GM18508 (cell line): ENCODE results near the gene AKNAD1.
"Not testable (repeated sequence)": the region's sequence is repeated elsewhere in the genome, so short reads cannot be mapped to it uniquely, and the experiment has no call there.

Experiments used
- ATAC-seq: cut with Tn5 transposase; IDR thresholded peaks from one replicate; pipeline ENCODE4 v1.9.1; 2021; ENCODE audit warnings: moderate number of reproducible peaks; ENCODE audit not compliant: insufficient read depth, unreplicated experiment

The AKNAD1 gene, protein sequence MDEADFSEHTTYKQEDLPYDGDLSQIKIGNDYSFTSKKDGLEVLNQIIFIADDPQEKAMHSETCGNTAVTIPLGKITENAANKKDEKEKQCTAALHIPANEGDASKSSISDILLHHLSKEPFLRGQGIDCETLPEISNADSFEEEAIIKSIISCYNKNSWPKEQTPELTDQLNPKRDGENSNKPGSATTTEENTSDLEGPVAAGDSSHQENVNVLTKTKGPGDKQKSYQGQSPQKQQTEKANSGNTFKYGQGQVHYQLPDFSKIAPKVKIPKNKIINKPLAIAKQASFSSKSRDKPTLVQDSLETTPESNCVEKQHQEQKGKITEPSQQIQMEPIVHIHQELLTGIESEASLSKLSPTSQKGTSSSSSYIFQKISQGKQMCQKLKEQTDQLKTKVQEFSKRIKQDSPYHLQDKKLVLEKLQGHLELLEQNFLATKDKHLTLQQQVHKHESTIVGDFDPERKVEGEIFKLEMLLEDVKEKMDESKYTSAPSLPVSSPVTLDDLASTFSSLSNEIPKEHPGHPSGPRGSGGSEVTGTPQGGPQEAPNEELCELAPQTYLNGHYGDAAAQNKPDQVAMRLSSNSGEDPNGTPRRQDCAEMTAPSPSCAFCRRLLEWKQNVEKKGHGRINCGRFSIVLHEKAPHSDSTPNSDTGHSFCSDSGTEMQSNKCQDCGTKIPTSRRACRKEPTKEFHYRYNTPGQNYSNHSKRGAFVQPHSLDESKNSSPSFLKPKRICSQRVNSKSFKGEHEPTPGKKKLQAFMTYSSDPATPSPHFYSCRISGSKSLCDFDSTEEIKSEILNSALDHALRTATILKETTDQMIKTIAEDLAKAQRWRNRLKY

DNA sequence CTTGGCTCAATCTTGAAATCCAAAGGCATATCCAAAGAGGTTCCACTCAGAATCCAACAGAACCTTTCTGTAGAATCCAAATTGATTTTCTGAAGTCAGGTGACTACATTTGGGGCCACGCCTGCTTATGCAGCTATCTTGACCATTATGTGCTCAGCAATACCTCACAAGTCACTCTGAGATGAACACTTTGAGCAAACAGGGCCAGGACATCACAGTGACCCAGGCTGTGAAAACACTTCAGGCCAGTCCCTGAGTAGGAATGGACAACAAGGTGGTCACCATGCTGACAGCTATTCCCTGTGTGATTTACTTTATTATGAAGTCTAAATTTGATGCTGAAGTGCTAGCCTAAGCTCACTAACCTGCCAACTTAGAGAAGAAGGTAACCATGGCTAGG lies at the start of gene AKNAD1:
AKNAD1 (minus strand) TSS at position 101 of the 400 bp plus-strand sequence. CDS start 4,430 bp downstream, outside the sequence.
- ATAC-seq: no peak

DNA sequence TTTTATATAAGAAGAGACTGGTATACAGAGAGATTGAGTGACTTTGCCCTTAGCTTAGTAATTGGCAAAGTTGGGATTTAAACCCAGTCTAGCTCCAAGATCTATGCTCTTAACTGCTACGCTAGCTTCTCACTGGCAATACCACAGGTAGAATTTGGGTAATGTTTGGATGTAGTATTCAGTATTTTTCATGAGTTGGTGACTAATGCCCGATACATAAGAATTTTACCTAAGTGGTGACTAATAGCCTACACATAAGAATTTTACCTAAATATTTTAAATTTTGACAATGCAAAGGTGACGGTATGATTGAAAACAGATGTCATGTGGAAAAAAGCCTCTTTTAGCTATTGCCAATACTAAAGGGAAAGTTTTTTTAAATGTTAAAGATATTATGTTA lies 44.2 kb upstream of the AKNAD1 start:
- ATAC-seq: no peak

DNA sequence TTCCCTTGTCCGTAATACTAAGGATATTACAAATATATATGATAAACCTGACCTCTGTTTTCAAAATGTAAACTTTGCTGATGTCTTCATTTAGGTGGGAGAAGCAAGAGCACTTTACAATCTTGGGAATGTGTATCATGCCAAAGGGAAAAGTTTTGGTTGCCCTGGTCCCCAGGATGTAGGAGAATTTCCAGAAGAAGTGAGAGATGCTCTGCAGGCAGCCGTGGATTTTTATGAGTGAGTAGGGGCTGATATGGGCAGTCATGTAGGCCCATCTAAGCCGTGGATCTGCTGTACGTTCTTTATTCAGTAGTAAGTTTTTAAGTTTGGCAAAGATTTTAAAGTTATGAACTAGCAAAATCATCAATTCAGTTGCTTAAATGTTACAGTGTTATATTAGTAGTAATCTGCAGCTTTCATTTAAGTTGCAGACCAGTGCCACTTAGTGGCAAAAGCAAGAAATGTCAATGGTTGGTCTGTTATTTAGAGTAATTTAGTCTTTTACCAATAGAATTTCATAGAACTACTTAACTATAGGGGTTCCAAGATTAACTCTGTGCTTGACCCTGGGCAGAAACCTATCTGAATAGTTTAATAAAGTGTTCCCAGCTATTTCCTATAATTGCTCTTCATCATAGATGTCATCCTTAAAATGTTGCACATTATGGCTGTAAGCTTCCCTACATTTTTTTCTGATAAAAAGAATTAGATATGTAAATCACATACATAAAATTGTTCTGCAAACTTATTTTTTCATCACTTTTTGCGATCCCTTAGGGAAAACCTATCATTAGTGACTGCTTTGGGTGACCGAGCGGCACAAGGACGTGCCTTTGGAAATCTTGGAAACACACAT lies 41.2 kb upstream of the AKNAD1 start:
- ATAC-seq: no peak

DNA sequence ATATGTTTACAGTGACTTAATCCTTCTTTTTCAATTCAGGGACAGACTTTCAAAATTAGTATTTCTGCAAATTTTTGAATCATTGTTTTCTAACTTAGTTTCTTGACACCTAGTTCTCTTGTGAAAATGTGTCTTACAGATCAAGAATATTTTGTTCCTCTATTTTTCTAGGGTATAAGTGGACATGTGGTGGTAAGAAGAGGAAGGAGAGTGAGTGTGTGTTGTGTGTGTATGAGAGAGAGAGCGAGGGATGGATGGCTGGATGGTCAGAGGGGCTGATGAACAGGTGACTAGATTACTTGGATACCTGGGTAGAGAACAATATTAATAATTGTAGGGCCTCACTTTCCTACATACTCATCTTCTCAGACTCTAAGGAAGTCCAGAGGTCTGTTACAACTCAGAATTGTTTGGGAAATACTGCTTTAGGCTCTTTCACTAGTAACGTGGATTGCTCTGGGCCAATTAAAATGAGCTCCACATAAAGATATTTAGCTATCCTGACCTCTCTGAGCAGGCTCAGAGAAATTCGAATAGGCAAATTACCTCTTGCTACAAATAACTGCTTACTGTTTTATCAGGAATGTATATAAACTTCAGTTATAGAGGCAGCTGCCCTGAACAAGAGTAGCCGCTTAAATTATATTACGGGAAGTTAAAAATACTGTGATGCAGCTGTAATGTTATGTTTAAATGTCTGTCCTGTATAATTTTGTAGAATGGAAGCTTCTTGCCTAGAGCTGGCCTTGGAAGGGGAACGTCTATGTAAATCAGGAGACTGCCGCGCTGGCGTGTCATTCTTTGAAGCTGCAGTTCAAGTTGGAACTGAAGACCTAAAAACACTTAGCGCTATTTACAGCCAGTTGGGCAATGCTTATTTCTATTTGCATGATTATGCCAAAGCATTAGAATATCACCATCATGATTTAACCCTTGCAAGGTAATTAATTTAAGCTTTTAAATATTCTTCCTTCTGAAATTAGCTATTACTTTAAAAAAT lies 39.6 kb upstream of the AKNAD1 start:
- ATAC-seq: no peak

DNA sequence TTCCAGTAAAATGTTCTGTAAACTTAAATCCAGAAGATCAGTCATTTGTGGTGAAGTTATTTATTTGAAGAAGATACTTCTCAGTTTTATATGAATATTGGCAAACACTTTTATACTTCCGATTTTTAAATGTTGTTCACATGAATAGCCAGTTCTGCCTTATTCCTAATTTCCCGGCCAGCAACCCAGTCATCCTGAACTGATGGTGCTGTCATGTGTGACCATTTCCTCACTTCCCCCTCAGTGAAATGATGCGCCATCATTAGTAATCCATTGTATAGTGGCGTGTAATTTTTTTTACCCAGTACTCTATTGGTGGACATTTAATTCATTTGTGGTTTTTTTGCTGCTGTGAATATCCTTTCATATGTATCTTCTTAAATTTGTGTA lies 36.2 kb upstream of the AKNAD1 start:
- ATAC-seq: no peak

DNA sequence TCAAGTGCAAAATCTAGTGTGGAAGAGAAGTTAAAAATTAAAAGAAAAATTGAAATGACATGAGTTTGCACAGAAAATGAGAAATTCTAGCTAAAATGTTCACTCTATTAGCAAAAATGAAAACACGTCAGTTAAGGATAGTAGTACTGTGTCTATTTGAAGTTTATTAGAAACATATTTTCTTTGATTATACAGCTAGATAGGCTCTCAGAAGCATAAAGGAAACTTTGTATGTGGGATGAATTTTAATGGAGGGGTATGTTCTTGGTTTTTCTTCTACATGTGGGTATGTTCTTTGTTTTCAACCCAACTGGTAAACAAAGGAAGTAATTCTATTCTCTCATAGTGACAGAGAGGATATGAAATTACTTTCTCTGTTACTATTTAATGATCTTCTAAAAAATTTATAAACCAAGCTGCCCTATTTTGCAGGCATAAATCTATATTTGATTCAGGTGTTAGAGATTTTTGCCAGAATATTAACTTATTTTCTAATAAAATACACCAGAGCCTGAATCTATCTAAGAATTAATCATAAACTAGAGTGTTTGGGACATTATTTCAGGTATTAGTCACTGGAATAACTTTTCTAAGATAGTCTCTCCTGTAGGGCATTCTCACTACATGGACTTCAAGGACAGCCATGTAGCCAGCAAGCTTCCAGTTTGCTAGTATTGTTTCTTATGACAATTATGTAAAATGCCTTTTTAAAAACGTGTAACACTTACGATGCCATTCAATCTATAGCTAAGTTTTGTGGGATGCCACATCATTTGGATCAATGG lies 35.7 kb upstream of the AKNAD1 start:
- no peak for ATAC-seq

DNA sequence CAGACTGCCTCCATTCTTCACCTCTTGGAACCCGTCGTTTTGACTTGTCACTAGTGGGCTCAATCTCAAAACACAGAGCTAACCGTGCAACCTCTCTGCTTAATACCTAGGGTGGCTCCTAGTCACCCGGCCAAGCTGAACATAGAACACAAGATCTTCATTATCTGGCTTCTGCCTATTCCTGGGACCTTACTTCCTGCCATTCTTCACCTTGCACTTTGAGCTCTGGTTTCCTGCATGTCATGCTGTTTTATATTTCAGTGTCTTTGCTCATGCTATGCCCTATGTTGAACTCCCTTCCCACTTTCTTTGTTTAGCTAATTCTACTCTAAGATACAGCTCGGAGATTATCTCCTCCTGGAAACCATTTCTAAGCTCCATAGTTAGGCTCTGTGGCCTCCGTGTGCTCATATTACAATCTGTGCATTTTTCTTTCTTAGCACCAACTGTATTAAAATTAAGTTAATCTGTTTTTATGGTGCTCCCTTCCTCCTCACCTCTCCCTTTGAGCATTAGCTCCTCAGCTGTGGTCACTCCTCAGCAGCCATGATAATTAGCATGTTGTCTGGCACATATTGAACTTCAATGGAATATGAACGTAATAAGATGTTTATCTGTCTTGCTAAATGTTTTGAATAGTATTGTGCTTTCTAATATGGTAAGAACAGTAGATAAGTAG lies 33.0 kb upstream of the AKNAD1 start:
- ATAC-seq: no peak

DNA sequence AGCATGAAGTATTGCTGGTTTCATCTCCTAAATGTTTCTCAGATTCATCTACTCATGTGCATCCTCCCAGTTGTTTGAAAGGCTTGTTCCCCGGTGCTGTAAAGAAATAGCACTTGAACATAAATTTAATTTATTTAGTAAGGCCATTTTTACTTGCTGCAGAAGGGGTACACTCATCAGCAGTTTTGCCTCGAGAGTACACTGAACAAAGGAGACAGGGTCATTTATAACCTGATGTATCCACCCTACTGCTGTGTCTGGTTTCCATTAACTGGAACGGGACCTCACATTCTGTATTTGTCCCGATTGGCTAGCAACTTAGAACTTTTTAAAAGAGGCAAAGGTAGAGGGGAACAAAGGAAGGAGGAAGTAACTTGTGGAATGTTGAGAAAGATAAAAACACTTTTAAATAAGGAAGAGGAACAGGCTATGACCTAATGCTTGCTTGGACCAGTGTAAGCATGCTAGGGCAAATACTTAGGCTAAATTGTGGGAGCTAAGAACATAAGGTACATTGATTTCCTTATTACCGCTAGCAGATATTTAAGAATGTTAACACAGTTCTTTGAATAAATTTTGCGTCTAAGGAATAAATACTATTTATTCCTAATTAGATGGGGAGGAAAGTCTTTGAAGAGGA lies 32.2 kb upstream of the AKNAD1 start:
- ATAC-seq: not testable (repeated sequence)

DNA sequence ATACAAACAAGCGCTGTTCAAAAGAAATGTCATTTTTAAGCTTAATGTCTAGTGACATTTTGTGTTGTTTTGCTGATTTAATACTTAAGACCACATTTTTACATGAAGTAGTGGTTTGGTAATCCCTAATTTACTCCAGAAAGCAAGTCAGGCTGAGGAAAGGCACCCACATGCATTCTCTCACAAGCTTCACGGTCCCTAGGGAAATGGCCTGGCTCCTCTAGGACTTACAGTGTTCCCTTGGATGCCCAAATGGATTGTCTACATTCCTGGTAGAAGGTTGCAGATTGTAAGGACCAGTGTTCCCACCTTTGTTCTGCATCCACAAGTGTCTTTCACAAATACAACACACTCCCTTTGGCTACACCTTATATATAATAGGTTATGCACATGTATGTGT lies 29.4 kb upstream of the AKNAD1 start:
- ATAC-seq: no peak

DNA sequence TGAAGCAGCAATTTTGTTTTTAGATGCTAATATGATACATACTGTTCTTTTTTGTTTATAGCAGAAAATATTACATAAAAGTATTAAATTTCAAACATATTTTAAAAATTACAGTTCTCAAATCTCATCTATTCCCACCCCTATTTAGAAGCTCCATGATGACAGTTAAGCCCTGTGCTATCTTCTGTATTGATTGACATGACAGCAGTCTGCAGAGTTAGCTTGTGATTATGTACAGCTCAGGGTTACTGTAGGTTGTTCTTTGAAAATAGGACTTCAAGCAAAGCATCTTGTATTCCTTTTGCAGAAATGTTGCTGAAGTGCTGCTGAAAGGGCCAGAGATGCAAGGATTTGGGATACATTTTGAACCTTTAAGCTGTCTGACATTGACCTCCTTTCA lies 28.1 kb upstream of the AKNAD1 start:
- ATAC-seq: no peak

DNA sequence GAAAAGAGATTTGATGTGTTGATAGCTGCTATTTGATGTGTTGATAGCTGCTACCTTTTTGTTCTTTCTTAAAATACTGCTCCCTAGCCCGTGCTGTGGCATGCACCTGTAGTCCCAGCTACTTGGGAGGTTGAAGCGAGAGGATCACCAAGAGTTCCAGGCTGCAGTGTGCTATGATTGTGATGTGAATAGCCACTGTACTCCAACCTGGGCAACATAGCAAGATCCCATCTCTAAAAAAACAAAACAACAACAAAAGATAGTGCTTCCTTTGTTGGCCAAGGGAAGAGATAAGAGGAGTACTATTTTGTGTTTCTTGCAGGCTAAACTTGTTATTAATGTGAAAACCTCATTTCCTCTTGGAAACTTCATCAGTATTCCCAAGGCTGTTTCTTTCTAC lies 25.9 kb upstream of the AKNAD1 start:
- no peak for ATAC-seq

DNA sequence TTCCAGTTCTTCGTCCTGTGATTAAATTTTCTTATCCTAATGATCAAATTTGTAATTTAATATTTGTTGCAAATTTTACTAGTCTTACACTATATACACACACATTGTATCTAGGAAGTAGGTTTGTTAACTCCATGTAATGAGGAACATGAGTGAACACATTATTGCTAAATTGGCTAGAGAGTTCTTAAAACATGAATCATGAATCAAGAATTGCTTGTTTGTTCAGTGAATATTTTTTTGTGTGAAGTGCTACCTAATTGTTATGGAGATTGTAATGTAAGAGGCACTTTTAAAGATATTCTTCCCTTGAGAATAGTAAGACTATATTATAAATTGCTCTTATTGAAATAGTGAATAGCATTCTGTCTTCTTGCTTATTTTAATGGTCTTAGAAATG lies 24.5 kb upstream of the AKNAD1 start:
- ATAC-seq: no peak

DNA sequence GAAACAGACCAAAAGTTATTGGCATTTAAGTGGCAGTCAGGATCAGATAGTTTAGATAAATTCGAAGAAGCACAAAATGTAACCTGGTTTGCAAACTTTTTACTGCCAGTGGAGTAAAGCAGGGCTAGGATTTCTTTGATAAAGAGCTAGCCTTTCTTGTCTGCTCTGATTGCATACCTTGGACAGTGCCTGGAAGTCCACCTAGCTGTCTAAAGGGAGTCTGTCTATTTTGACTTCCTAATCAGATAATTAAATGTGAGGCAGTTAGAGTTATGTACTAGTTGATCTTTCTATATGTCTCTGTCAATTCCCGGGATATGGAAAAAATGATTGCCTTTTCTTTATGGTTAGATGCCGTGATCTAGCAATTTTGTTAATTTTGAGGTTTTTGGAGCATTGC lies 24.0 kb upstream of the AKNAD1 start:
- no peak for ATAC-seq

DNA sequence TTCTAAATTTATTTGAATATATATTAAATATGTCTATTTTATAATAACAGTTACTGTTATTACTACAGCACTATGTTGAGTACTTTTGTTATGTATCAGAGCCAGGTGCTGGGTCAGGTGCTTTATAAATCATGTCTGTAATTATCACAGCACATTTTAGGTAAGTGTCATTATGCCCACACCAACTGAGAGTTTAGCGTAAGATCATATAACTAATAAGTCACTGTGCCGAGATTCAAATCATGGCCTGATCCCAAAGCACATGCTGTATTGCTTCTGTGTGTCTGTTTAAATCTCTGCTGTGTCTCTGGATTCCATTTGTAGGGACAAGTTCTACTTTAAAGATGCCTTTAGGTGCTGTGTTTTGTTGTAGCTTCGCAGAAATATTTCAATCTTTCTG lies 21.8 kb upstream of the AKNAD1 start:
- no peak for ATAC-seq

DNA sequence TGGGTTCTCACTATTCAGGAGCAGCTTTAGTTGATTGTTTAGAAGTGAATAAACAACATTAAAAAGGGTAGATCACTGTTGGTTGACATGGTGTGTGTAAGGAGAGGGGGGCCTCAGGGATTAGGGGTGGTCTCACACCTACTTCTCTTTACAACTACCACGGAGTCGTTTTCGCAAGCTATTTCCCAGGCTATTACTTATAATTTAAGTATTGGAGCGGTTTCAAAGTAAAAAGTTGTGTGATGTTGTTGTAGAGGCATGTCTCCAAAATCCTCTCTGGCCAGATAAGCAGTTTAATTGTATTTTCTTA lies 21.2 kb upstream of the AKNAD1 start:
- no peak for ATAC-seq

DNA sequence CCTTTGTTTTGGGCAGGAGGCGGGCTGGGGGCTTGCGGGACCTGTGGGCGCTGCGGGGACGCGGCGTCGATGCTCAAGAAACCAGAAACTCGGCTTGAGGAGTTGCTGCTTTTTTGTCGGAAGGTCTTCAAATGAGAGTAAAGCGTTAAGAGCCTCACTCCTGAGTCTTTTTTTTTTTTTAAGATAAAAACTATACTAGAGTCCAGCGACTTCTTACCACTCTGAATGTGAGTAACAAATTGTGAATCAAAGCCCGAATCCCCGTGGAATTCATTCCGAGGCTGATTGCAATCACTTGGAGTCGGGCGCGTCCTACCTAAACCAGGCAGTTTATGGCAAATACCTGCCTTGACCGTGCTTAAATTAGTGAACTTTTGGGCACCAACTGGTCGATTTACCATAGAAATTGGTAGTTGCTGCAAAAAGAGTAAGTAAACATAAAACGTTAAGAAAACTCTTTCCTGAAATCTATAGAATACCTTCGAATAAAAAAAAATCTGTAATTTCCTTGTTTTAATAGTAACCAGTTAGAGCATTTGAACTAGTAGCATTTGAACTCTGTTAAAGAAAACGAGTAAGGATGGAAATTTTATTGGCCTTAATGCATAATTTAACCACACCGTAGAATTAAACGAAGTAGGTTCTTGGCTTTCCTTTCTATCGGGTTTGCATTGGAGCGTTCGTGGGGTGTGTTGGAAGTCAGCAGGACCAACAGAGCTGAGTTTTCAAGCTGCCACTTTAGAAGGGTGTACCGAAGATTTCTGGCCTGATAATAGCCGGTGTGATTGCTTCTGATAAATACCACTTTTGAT lies 20.7 kb upstream of the AKNAD1 start:
- no peak for ATAC-seq
